ENCODE data around the gene SWT1. TPM values are rescaled to one million over a fixed set of nuclear protein-coding genes. Genes with fewer than 3 reads are reported as not detected.
A peak's percentile ranks its signal among the peaks of the same experiment; 100 is the strongest.

SWT1 gene
- total and polyA plus RNA-seq, 2 experiments from 2014 or later = 1.6 to 2.8 TPM

GRCh38 chr1:185297982-185298381 is 141.0 kb downstream of the SWT1 start:
- Histone ChIP-seq H3K9ac (no peak overlapping the region), H3K27ac (no peak overlapping the region), H3K9me3 (ENCODE audit: low read depth) (no peaks in the 10 kb centered on the region), H3F3A (ENCODE audit: insufficient read depth) (peaks cover 19% of the 10 kb centered on the region), H3K36me3 (ENCODE audit: low read depth) (peaks cover 81% of the 10 kb centered on the region), H2AFZ (no peak overlapping the region), H3K27me3 (replicated peaks; ENCODE audit: insufficient read depth) (no peaks in the 10 kb centered on the region), H3K9me2 (ENCODE audit: insufficient read depth) (no peaks in the 10 kb centered on the region), H3K4me3 (no peak overlapping the region), H3K79me2 (ENCODE audit: insufficient read depth) (no peaks in the 10 kb centered on the region), H3K4me2 (ENCODE audit: unreplicated experiment) (no peak overlapping the region), H3K4me1 (ENCODE audit: insufficient read depth) (no peaks in the 10 kb centered on the region; the same call in 1 of the 2 replicates), H4K20me1 (ENCODE audit: insufficient read depth) (no peaks in the 10 kb centered on the region)
- TF ChIP-seq EZH2phosphoT487 (IDR thresholded peaks at IDR 0.05; ENCODE audit: insufficient read depth, low read depth) = no peak
- TF ChIP-seq EZH2 (IDR thresholded peaks at IDR 0.05; ENCODE audit: insufficient read depth, poor library complexity, severe bottlenecking) = no peak
- WGBS, 2 experiments (ENCODE audit: low coverage in 1 of 2, low lambda C conversion rate in 2 of 2, missing lambda C conversion rate in 2 of 2) = 96 to 97% methylated on average over 2 of the region's 2 CpGs
- peak; percentile 37 for DNase-seq
- in situ Hi-C loops (cut with MboI) = no loop called here

- Histone ChIP-seq H4K20me1 (ENCODE audit: insufficient read depth) (no peaks in the 10 kb centered on the region), H3K9me2 (ENCODE audit: insufficient read depth) (no peaks in the 10 kb centered on the region), H3K9me3 (ENCODE audit: low read depth) (no peaks in the 10 kb centered on the region), H2AFZ (no peak overlapping the region), H3F3A (ENCODE audit: insufficient read depth) (peaks cover 12% of the 10 kb centered on the region; the same call in 1 of the 2 replicates), H3K9ac (no peak overlapping the region), H3K4me2 (ENCODE audit: unreplicated experiment) (no peak overlapping the region), H3K4me1 (ENCODE audit: insufficient read depth) (no peaks in the 10 kb centered on the region; the same call in 1 of the 2 replicates), H3K27me3 (replicated peaks; ENCODE audit: insufficient read depth) (no peaks in the 10 kb centered on the region), H3K36me3 (ENCODE audit: low read depth) (peaks cover 93% of the 10 kb centered on the region), H3K4me3 (no peak overlapping the region), H3K27ac (no peak overlapping the region), H3K79me2 (ENCODE audit: insufficient read depth) (no peaks in the 10 kb centered on the region)
- 96% methylated on average over 6 of the region's 6 CpGs for WGBS, 2 experiments (ENCODE audit: low coverage in 1 of 2, low lambda C conversion rate in 2 of 2, missing lambda C conversion rate in 2 of 2)
- TF ChIP-seq EZH2 (IDR thresholded peaks at IDR 0.05; ENCODE audit: insufficient read depth, poor library complexity, severe bottlenecking) (no peak), EZH2phosphoT487 (IDR thresholded peaks at IDR 0.05; ENCODE audit: insufficient read depth, low read depth) (no peak)
- no peak for DNase-seq
- in situ Hi-C loops (cut with MboI) = no loop called here
Measured at GRCh38 chr1:185300152-185300551, 143.2 kb downstream of the SWT1 start.

GRCh38 chr1:185305419-185305818 is 148.5 kb downstream of the SWT1 start:
- no peaks in the 10 kb centered on the region for H3K27me3 ChIP-seq (replicated peaks; ENCODE audit: insufficient read depth)
- H3K9ac ChIP-seq = no peak overlapping the region
- no peak overlapping the region for H3K4me3 ChIP-seq
- no peaks in the 10 kb centered on the region for H3K9me3 ChIP-seq (ENCODE audit: low read depth)
- no peak for DNase-seq
- no peaks in the 10 kb centered on the region for H4K20me1 ChIP-seq (ENCODE audit: insufficient read depth)
- H3F3A ChIP-seq (ENCODE audit: insufficient read depth) = 0 out of 2 replicates have a peak, but pooled peaks cover 5% of the 10 kb centered on the region
- H2AFZ ChIP-seq = no peak overlapping the region
- WGBS, 2 experiments (ENCODE audit: low coverage in 1 of 2, low lambda C conversion rate in 2 of 2, missing lambda C conversion rate in 2 of 2) = 93 to 98% methylated on average over 3 of the region's 3 CpGs
- peaks cover 30% of the 10 kb centered on the region for H3K79me2 ChIP-seq (ENCODE audit: insufficient read depth)
- in situ Hi-C loops (cut with MboI) = no loop called here
- TF ChIP-seq EZH2 (IDR thresholded peaks at IDR 0.05; ENCODE audit: insufficient read depth, poor library complexity, severe bottlenecking) (no peak), EZH2phosphoT487 (IDR thresholded peaks at IDR 0.05; ENCODE audit: insufficient read depth, low read depth) (no peak)
- no peak overlapping the region for H3K27ac ChIP-seq
- H3K9me2 ChIP-seq (ENCODE audit: insufficient read depth) = no peaks in the 10 kb centered on the region
- peaks cover 89% of the 10 kb centered on the region for H3K36me3 ChIP-seq (ENCODE audit: low read depth)
- no peaks in the 10 kb centered on the region for H3K4me1 ChIP-seq (ENCODE audit: insufficient read depth)
- H3K4me2 ChIP-seq (ENCODE audit: unreplicated experiment) = no peak overlapping the region

- H3K27me3 ChIP-seq (replicated peaks; ENCODE audit: insufficient read depth) = no peaks in the 10 kb centered on the region
- H3K9me2 ChIP-seq (ENCODE audit: insufficient read depth) = no peaks in the 10 kb centered on the region
- no peak overlapping the region for H3K27ac ChIP-seq
- H3K4me1 ChIP-seq (ENCODE audit: insufficient read depth) = peaks cover 11% of the 10 kb centered on the region
- H2AFZ ChIP-seq = no peak overlapping the region
- TF ChIP-seq EZH2 (IDR thresholded peaks at IDR 0.05; ENCODE audit: insufficient read depth, poor library complexity, severe bottlenecking) = no peak
- no peak for TF ChIP-seq EZH2phosphoT487 (IDR thresholded peaks at IDR 0.05; ENCODE audit: insufficient read depth, low read depth)
- H3K79me2 ChIP-seq (ENCODE audit: insufficient read depth) = peaks cover 57% of the 10 kb centered on the region
- WGBS, 2 experiments (ENCODE audit: low coverage in 1 of 2, low lambda C conversion rate in 2 of 2, missing lambda C conversion rate in 2 of 2) = 97 to 100% methylated on average over 1 of the region's 1 CpG
- H3K9me3 ChIP-seq (ENCODE audit: low read depth) = no peaks in the 10 kb centered on the region
- 0 out of 2 replicates have a peak, but pooled peaks cover 10% of the 10 kb centered on the region for H4K20me1 ChIP-seq (ENCODE audit: insufficient read depth)
- peaks cover 70% of the 10 kb centered on the region for H3K36me3 ChIP-seq (ENCODE audit: low read depth)
- H3F3A ChIP-seq (ENCODE audit: insufficient read depth) = no peaks in the 10 kb centered on the region
- DNase-seq = no peak
- H3K4me2 ChIP-seq (ENCODE audit: unreplicated experiment) = no peak overlapping the region
- in situ Hi-C loops (cut with MboI) = no loop called here
- no peak overlapping the region for H3K4me3 ChIP-seq
- H3K9ac ChIP-seq = no peak overlapping the region
Measured at GRCh38 chr1:185308126-185308525, 151.2 kb downstream of the SWT1 start.

- Histone ChIP-seq H3K79me2 (ENCODE audit: insufficient read depth) (peaks cover 71% of the 10 kb centered on the region), H3K27ac (no peak overlapping the region), H4K20me1 (ENCODE audit: insufficient read depth) (0 out of 2 replicates have a peak, but pooled peaks cover 17% of the 10 kb centered on the region), H3K27me3 (replicated peaks; ENCODE audit: insufficient read depth) (no peaks in the 10 kb centered on the region), H3K9me3 (ENCODE audit: low read depth) (no peaks in the 10 kb centered on the region), H3K9me2 (ENCODE audit: insufficient read depth) (no peaks in the 10 kb centered on the region), H3K4me1 (ENCODE audit: insufficient read depth) (peaks cover 25% of the 10 kb centered on the region), H3F3A (ENCODE audit: insufficient read depth) (no peaks in the 10 kb centered on the region), H2AFZ (no peak overlapping the region), H3K4me3 (no peak overlapping the region), H3K36me3 (ENCODE audit: low read depth) (peaks cover 57% of the 10 kb centered on the region), H3K9ac (no peak overlapping the region), H3K4me2 (ENCODE audit: unreplicated experiment) (no peak overlapping the region)
- 23 to 34% methylated on average over 2 of the region's 2 CpGs for WGBS, 2 experiments (ENCODE audit: low coverage in 1 of 2, low lambda C conversion rate in 2 of 2, missing lambda C conversion rate in 2 of 2)
- DNase-seq = no peak
- no peak for TF ChIP-seq EZH2phosphoT487 (IDR thresholded peaks at IDR 0.05; ENCODE audit: insufficient read depth, low read depth)
- no peak for TF ChIP-seq EZH2 (IDR thresholded peaks at IDR 0.05; ENCODE audit: insufficient read depth, poor library complexity, severe bottlenecking)
- in situ Hi-C loops (cut with MboI) = no loop called here
Measured at GRCh38 chr1:185309566-185309965, 152.6 kb downstream of the SWT1 start.

Measured in GM23248 (cell line).